Activated naive CD8-positive, alpha-beta T cell treated with anti-CD3 and anti-CD28 coated beads, Interleukin-2, amount 10 ng/mL, durations not matched to agents 7 days and 5 days (primary cell): Measurements from ENCODE around the gene TANGO6. TPM values are rescaled to one million over a fixed set of nuclear protein-coding genes. Genes with fewer than 3 reads are reported as not detected.
A peak's percentile ranks its signal among the peaks of the same experiment; 100 is the strongest.

Experiments
- ATAC-seq: fragments of 150-1000 bp; cut with Tn5 transposase; one replicate; pipeline ENCODE4 v1.10.0; 2021; ENCODE audit warnings: low read depth, moderate library complexity
- POLR2A ChIA-PET: fragments of 350-600 bp; sonication (Branson Sonifier 250); formaldehyde crosslinking; loops from one replicate; lab custom pipeline; 2021; ENCODE audit warnings: antibody characterized with exemption; lab: Charles Lee
- DNase-seq: peaks from one replicate; pipeline ENCODE4 v3.0.0; 2021
- H3K27ac Mint-ChIP-seq: one replicate; pipeline ENCODE4 v1.8.0; 2022; ENCODE audit warnings: mild to moderate bottlenecking, mixed read lengths
- H3K27me3 Mint-ChIP-seq: one replicate; pipeline ENCODE4 v1.8.0; 2022; ENCODE audit warnings: mild to moderate bottlenecking, moderate library complexity, mixed read lengths
- H3K36me3 Mint-ChIP-seq: one replicate; pipeline ENCODE4 v1.8.0; 2021; ENCODE audit warnings: mild to moderate bottlenecking, mixed read lengths
- H3K4me1 Mint-ChIP-seq: one replicate; pipeline ENCODE4 v1.8.0; 2021; ENCODE audit warnings: mixed read lengths
- H3K4me3 Mint-ChIP-seq: one replicate; pipeline ENCODE4 v1.8.0; 2022; ENCODE audit warnings: mild to moderate bottlenecking, moderate library complexity, mixed read lengths
- H3K9me3 Mint-ChIP-seq: one replicate; pipeline ENCODE4 v1.8.0; 2021; ENCODE audit warnings: mixed read lengths
- total RNA-seq, 2 experiments: library from RNA; stranded (reverse); gene quantifications; one replicate each; pipeline ENCODE4 v1.2.3, GENCODE V29; 2021

TANGO6 gene
- total RNA-seq, 2 experiments from 2014 or later, result 29.2 to 29.7 TPM

DNA sequence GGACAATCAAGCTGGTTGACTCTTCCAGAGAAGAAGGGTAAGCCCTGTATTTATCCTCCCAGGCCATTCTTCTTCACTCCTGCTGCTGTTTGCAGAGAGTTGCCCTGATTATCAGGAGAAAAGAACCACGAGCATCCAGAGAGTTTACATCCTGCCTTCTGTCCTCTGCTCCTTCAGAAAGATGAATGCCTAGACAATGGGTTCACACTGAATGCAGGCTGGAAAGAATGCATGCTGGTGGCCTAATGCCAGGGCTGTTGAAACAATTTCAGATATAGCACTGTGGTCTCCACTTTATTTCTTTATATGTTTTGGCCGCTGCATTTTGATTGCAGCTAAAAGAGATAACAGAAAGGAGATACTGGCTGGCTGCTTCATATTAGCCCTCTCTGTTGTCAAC is 241.0 kb downstream of the TANGO6 start:
- peaks cover 16% of the 10 kb centered on the region for H3K4me1 Mint-ChIP-seq
- no peaks in the 10 kb centered on the region for H3K9me3 Mint-ChIP-seq
- no peak overlapping the region for H3K4me3 Mint-ChIP-seq
- ATAC-seq (no peak), DNase-seq (no peak)
- no peaks in the 10 kb centered on the region for H3K27me3 Mint-ChIP-seq
- peaks cover 3% of the 10 kb centered on the region for H3K36me3 Mint-ChIP-seq
- POLR2A ChIA-PET, result no interaction called here
- H3K27ac Mint-ChIP-seq, result no peak overlapping the region

DNA sequence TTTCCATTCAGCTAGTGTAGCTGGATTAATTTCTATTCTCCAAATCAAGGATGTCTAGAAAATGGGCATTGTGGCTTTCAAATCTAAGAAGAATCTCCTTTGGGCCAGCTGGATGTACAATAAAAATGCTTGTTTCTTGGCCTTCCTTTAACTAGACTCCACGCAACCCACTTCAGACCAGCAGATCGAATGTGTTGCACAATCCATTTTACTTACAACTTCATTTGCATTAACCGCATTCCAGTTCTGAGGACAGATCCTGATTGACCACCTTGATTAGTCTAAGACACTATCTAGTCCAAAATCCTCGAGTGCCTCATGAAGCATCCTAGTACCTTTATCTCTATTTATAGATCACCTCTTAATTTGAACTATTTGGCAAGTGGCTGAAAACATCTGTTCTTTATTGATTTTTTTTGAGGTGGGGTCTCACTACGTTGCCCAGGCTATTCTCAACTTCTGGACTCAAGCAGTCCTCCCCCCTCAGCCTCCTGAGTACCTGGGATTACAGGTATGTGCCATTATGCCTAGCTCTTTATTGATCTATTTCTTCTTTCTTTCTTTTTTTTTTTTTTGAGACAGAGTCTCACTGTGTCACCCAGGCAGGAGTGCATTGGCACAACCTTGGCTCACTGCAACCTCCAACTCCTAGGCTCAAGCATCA is 241.8 kb downstream of the TANGO6 start:
- peaks cover 16% of the 10 kb centered on the region for H3K4me1 Mint-ChIP-seq
- H3K27ac Mint-ChIP-seq, result no peak overlapping the region
- peaks cover 3% of the 10 kb centered on the region for H3K36me3 Mint-ChIP-seq
- ATAC-seq (no peak), DNase-seq (no peak)
- no peaks in the 10 kb centered on the region for H3K9me3 Mint-ChIP-seq
- no peaks in the 10 kb centered on the region for H3K27me3 Mint-ChIP-seq
- POLR2A ChIA-PET, result no interaction called here
- no peak overlapping the region for H3K4me3 Mint-ChIP-seq

DNA sequence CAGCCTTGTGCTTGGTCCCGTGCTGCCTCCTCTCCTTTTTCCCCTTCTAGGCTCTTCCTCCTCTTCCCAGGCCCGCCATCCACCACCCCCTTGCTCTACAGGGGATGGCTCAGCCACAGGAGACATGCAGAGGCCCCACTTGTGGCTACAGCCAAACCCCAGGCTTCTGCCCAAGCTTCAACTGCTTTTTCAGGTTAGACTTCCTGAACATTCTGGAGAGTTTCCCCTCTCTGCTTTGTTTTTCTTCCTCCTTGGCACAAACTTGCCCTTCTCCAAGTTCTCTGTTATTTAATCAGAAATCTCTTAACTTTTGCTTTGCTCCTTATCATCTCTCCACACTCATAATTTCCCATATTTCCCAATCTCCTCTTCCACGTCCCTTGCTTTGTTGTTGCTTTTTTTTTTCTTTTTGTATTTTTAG is 243.8 kb downstream of the TANGO6 start:
- DNase-seq, result no peak

DNA sequence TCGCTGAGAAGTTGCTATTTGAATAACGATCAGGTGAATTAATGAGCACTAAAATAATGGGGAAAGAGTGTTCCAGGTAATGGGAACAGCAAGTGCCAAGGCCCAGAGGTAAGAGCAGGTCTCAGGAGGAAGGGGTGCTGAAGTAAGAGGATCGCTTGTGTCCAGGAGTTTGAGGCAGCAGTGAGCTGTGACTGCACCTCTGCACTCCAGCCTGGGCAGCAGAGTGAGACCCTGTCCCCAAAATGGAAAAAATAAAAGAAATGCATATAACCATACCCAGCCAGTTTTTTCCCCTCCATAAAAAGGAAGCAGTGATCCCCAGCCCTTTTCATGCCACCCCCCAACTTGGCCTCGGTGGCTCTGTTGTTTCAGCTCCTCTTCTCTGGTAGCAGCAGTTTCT is 245.4 kb downstream of the TANGO6 start:
- no peaks in the 10 kb centered on the region for H3K27me3 Mint-ChIP-seq
- H3K4me3 Mint-ChIP-seq, result peak overlapping the region; percentile 30
- H3K4me1 Mint-ChIP-seq, result peaks cover 16% of the 10 kb centered on the region
- H3K27ac Mint-ChIP-seq, result no peak overlapping the region
- POLR2A ChIA-PET, result no interaction called here
- H3K9me3 Mint-ChIP-seq, result no peaks in the 10 kb centered on the region
- H3K36me3 Mint-ChIP-seq, result peaks cover 3% of the 10 kb centered on the region
- DNase-seq (no peak), ATAC-seq (no peak)

More for the DNA sequence above, 243.8 kb downstream of the TANGO6 start:
- H3K9me3 Mint-ChIP-seq, result no peaks in the 10 kb centered on the region
- H3K27ac Mint-ChIP-seq, result peak overlapping the region; percentile 17
- H3K4me3 Mint-ChIP-seq, result no peak overlapping the region
- ATAC-seq, result no peak
- H3K36me3 Mint-ChIP-seq, result peaks cover 3% of the 10 kb centered on the region
- no peaks in the 10 kb centered on the region for H3K27me3 Mint-ChIP-seq
- POLR2A ChIA-PET, result no interaction called here
- H3K4me1 Mint-ChIP-seq, result peaks cover 16% of the 10 kb centered on the region

DNA sequence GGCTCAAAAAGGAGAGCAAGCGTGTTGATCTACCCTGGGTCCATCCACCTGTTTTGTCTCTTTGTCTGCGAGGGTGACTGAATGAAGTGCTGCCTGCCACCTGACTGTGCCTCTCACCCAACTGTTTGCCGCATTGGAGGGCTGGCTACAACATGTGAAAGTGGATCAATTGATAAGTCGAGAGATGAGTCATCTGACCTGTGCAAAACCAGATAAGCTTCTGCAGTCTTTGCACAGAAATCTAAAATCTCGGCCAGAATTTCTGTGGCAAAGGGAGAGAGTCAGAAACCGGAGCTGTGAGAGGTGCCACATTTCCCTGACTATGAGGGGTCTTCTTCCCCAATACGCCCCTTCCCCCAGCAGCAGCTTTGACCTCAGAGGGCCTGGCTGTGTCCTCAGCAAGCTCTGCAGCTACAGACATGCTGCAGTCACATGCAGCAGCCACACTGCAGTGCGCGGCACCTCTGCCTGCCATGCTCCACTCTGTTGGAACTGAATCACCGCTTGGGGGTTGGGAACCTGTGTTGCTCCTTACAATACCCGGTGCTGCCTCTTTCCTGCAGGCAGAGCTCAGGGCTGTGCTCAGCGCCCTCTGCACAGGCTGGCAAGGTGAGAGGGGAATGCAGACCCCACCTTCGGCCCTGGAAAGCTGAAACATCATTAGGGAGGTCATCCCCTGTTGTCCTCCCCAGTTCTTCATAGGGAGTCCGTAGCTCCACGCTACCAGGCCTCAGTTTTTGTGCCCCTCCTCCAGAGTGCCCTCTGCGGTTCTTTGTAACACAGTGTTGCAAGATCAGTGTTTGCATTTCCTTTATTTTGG is 246.0 kb downstream of the TANGO6 start:
- POLR2A ChIA-PET, result no interaction called here
- Mint-ChIP-seq H3K4me3 (peak overlapping the region; percentile 30), H3K9me3 (no peaks in the 10 kb centered on the region), H3K4me1 (peaks cover 16% of the 10 kb centered on the region), H3K27me3 (no peaks in the 10 kb centered on the region), H3K27ac (no peak overlapping the region), H3K36me3 (peaks cover 3% of the 10 kb centered on the region)
- ATAC-seq, result peak; percentile 39
- DNase-seq, result no peak

DNA sequence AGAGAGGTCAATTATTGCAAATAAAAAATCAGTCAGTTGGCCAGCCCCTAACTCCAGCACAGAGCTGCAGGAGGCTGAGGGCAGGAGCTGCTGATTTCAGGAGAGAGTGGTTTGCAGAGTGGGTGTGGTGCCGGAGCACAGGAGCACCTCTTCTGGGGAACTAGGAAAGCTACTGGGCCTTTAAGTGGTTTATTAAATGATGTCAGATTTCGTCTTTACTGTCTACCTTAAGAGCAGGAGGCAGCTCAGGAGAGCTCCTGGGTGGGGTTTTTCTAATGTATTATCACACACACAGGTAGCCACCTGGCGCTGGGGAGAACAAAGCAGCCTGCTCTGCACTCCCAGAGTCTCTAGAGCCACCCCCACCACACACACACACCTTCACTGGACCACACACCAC is 250.6 kb downstream of the TANGO6 start:
- H3K4me1 Mint-ChIP-seq, result peaks cover 3% of the 10 kb centered on the region
- no peak for DNase-seq
- H3K4me3 Mint-ChIP-seq, result no peak overlapping the region
- no peaks in the 10 kb centered on the region for H3K36me3 Mint-ChIP-seq
- no peak for ATAC-seq
- H3K9me3 Mint-ChIP-seq, result no peaks in the 10 kb centered on the region
- POLR2A ChIA-PET, result no interaction called here
- H3K27me3 Mint-ChIP-seq, result no peaks in the 10 kb centered on the region
- no peak overlapping the region for H3K27ac Mint-ChIP-seq

DNA sequence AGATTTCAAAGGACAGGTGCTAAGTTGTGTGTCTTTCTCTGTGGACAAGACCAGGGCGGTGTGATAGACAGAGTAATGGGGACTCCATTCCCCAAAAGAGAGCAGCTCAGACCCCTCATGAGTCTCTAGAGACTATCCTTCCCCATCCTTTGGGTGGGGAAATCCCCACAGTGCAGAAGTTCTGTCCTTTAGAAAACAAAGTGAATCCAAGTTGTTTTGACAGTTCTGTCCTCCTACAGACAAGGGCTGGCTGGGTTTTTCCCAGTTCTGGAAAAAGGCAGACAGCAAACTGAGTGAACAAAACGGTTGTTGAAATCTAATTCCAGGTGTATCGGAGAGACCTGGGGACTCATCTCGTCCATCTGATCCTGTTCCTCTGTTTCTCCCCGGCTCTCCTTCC is 251.2 kb downstream of the TANGO6 start:
- no peaks in the 10 kb centered on the region for H3K36me3 Mint-ChIP-seq
- no peak overlapping the region for H3K27ac Mint-ChIP-seq
- H3K9me3 Mint-ChIP-seq, result no peaks in the 10 kb centered on the region
- no peaks in the 10 kb centered on the region for H3K4me1 Mint-ChIP-seq
- H3K4me3 Mint-ChIP-seq, result no peak overlapping the region
- ATAC-seq (no peak), DNase-seq (no peak)
- H3K27me3 Mint-ChIP-seq, result no peaks in the 10 kb centered on the region
- POLR2A ChIA-PET, result no interaction called here

DNA sequence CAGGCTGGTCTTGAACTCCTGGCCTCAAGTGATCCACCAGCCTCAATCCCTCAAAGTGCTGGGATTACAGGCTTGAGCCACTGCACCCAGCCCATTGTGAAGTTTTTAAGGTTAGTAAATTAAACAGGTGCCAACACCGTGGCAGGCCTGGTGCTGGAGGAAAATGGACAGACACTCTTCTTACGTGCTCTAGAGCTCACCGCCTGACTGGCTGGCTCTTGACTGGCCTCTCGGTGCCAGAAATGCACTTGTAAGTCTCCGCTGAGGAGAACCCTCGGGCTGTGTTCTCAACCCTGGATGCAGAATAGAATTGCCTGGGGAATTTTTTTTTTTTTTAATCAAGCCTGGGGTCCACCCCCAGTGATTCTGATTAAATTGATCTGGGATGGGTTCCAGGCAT is 251.9 kb downstream of the TANGO6 start:
- no peak for DNase-seq
- Mint-ChIP-seq H3K27ac (no peak overlapping the region), H3K4me3 (no peak overlapping the region), H3K27me3 (no peaks in the 10 kb centered on the region), H3K36me3 (no peaks in the 10 kb centered on the region), H3K9me3 (no peaks in the 10 kb centered on the region), H3K4me1 (no peaks in the 10 kb centered on the region)
- POLR2A ChIA-PET, result no interaction called here
- ATAC-seq, result no peak

DNA sequence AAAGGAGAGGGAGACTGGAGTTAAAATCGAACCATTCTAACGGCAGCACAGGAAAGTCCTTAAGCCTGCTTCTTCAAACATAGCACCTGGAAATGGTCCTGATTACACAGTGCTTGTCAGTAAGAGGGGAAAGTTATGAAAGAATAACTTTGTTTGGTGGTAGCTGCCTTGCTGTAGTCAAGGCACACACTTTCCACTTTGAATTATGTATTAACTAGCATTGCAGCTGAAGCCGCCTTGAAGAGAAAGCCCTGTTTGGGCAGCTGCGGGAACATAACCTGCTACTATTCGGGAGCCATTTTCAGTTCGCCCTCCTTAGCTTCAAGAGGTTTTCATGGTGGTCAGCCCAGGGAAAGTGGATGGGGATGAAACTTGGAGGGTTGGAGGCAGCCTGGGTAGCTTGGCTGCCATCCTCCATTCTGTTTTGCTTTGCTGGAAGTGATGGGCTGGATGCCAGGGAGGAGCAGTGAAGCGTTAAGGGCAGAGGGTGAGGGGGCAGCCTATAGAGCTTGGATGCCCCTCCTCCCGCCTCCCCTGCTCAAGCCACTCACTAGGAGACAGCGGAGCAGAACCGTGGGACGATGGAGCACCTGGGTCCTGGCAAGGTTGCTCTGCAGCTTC is 256.9 kb downstream of the TANGO6 start:
- Mint-ChIP-seq H3K4me3 (no peak overlapping the region), H3K27ac (no peak overlapping the region), H3K27me3 (peaks cover 10% of the 10 kb centered on the region), H3K4me1 (peaks cover 3% of the 10 kb centered on the region), H3K9me3 (no peaks in the 10 kb centered on the region), H3K36me3 (no peaks in the 10 kb centered on the region)
- ATAC-seq (no peak), DNase-seq (no peak)
- POLR2A ChIA-PET, result no interaction called here

DNA sequence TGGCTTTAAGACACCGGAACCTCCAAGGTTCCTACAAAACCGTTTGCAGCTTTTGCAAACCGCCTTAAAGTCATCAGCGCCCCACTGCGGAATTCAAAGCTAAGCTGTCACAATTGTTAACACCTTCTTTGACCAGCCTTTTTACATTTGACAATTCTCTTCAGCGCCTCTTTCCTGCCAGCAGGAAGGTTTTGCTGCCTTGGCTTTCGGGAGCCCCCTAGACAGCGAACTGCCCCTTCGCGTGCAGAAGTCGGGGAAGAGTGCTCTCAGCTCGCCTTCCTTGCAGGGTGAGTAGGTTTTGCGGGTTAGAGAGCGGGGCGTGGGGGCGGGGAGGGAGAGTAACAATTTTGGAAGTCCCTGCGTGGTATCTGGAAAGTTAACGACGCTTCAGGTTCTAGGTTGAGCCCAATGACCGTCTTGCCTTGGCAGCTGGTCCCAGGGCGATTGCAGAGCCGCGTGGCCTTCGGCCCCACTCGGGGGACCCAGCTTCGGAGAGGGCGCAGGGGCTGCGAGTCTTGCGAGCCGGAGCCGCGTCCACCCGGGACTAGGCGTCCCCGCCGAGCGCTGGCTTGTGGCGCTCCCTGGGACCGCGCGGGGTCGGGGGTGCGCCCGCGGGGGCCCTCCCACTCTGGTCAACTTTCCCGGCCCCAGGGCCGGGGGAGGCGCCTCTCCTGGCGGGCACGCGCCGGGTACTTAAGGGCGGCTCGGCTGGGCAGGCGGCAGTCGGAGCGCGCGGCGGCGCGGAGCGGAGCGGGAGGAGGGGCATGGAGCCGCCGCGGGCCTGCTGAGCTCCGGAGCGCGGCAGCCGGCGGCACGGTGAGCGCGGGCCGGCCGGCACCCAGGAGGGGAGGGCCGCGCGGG is 262.4 kb downstream of the TANGO6 start, which contains the start of gene HAS3:
HAS3 (plus strand) TSS at position 153 of the 861 bp plus-strand sequence. CDS start 3,743 bp downstream, outside the sequence.
- Mint-ChIP-seq H3K4me3 (peak within 1 kb of the TSS; percentile 92), H3K4me1 (peaks cover 15% of the 10 kb centered on the region), H3K36me3 (peaks cover 5% of the 10 kb centered on the region), H3K27me3 (peaks cover 23% of the 10 kb centered on the region), H3K27ac (no peak within 1 kb of the TSS), H3K9me3 (no peaks in the 10 kb centered on the region)
- DNase-seq (peak; percentile 67), ATAC-seq (peak; percentile 67)
- POLR2A ChIA-PET, result interaction anchor here (0.6 to 1.3 kb wide), 3 partner anchors 10 to 260 kb away, joined by 3 to 4 read pairs (median 3); no protein-coding TSS in a partner anchor

DNA sequence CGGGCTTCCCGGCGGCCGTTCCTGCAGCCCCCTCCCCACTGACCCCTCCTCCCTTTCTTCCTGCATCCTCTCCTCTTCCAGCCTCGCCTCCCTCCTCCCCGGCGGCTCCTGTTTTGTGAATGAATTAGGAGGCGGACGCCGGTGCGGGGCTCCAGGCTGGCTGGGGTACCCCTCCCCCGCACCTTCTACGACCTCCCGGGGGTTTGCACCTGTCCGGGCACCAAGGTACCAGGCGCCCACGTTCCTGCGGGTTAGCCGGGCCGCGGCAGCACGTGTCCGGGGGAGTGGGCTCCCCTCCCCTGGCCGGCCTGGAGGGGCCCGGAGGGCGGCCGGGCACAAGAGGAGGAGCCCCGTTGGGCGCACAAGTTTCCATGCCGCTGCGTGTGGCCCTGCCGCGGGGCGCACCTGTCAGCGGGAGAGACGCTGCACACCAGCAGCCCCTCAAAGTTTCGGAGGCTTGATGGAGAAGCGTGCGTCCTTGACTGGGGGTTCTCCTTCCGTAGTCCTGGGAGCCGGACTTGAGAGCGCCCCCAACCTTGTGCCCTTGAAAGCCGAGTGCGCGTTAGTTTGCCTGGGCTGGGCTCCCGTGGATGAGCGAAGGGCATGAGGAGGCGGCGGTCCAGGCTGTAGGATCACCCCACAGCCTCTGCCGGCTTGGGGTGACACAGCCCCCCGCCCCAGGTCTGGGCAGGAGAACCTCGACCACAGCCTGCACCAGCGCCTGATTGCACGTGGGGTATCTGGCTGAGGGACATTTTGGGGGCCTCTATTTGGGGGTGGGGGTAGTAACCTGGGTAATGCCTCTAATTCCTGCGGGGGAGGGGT is 263.4 kb downstream of the TANGO6 start:
- Mint-ChIP-seq H3K27me3 (peaks cover 23% of the 10 kb centered on the region), H3K4me1 (peaks cover 15% of the 10 kb centered on the region), H3K36me3 (peaks cover 5% of the 10 kb centered on the region), H3K4me3 (peak overlapping the region; percentile 48), H3K9me3 (no peaks in the 10 kb centered on the region), H3K27ac (no peak overlapping the region)
- POLR2A ChIA-PET, result interaction anchor here (1.3 kb wide), 1 partner anchor 261 kb away, joined by 4 read pairs; no protein-coding TSS in a partner anchor
- DNase-seq (peak; percentile 50), ATAC-seq (peak; percentile 23)

DNA sequence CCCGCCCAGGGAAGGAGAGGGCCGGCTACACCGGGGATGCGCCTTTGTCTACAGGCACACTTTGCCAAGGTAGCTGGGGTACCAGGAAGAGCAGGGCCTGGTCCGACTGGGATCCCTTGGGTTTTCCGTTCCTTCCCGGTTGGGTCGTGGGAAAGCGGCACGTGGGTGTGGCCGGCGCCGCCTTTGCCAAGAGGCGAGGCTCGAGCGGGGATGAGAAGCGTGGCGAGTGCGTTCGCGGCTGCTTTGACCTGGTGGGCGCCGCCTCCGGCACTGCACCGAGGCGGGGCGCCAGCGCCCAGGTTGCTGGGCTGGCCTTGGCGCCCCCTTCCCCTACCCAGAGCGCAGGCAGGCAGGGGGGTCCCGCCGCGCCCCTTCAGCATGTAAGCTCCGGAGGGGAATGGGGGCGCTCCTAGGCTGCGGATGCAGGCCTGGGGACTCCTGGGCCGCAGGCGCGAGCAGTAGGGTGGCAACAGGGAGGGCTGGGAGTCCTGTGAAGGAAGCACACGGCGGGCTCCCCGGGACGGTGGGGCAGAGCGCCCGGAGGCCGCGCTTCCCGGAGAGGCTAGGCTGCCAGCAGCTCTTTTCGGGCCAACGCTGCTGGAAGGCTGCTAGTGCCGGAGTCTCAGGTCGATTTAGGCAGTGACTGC is 264.1 kb downstream of the TANGO6 start:
- no peak for ATAC-seq
- POLR2A ChIA-PET, result no interaction called here
- Mint-ChIP-seq H3K4me1 (peaks cover 15% of the 10 kb centered on the region), H3K9me3 (no peaks in the 10 kb centered on the region), H3K36me3 (peaks cover 5% of the 10 kb centered on the region), H3K27me3 (peaks cover 23% of the 10 kb centered on the region), H3K27ac (no peak overlapping the region), H3K4me3 (peak overlapping the region; percentile 35)
- DNase-seq, result peak; percentile 41
